Transverse colon (tissue), 4 donors: ENCODE results near the gene MAP4K2. TPM values are rescaled to one million over a fixed set of nuclear protein-coding genes. Genes with fewer than 3 reads are reported as not detected.
"Not testable (repeated sequence)": the region's sequence is repeated elsewhere in the genome, so short reads cannot be mapped to it uniquely, and the experiment has no call there.

Experiments
- DNase-seq: peaks from one replicate; pipeline ENCODE4 v3.0.0-alpha.2; 2019
- H3K27ac ChIP-seq, 4 donors: fragments of 200-600 bp; sonication (generic); 2 replicates each; pipeline ENCODE4 v1.5.1; 2016 to 2018; ENCODE audit warnings: inconsistent platforms in 4 of 4
- H3K27me3 ChIP-seq: fragments of 200-600 bp; sonication (generic); 2 replicates; pipeline ENCODE4 v1.5.1; 2017; ENCODE audit warnings: inconsistent platforms
- H3K36me3 ChIP-seq, 4 donors: fragments of 200-600 bp; sonication (generic); 2 replicates each; pipeline ENCODE4 v1.5.1; 2017 to 2019; ENCODE audit warnings: inconsistent platforms in 4 of 4
- H3K4me1 ChIP-seq, 4 donors: fragments of 200-600 bp; sonication (generic); 2 replicates each; pipeline ENCODE4 v1.5.1; 2017 to 2020; ENCODE audit warnings: inconsistent platforms in 4 of 4
- H3K4me3 ChIP-seq, 4 donors: fragments of 200-600 bp; sonication (generic); 1 replicate in 1 of 4; 2 replicates in 3 of 4; pipeline versions ENCODE4 v1.5.1 to v1.6.1; 2017 to 2019; ENCODE audit warnings: inconsistent platforms in 4 of 4
- H3K9me3 ChIP-seq, 2 donors: fragments of 200-600 bp; sonication (generic); 2 replicates each; pipeline ENCODE4 v1.5.1; 2017 to 2019; ENCODE audit warnings: inconsistent platforms in 2 of 2
- EP300 ChIP-seq: sonication (generic); formaldehyde crosslinking; IDR thresholded peaks from one replicate; pipeline ENCODE4 v1.6.1; 2017; ENCODE audit warnings: antibody characterized with exemption, low read depth
- POLR2A ChIP-seq: fragments of 450-650 bp; IDR thresholded peaks from one replicate; pipeline ENCODE4 v1.6.1; 2016; ENCODE audit warnings: antibody characterized with exemption, mild to moderate bottlenecking, moderate library complexity
- POLR2AphosphoS5 ChIP-seq, 3 donors: sonication (generic); formaldehyde crosslinking; IDR thresholded peaks; one replicate each; pipeline ENCODE4 v1.6.1; 2016; ENCODE audit warnings: antibody characterized with exemption in 3 of 3
- WGBS, 2 donors: methylation state at CpG; one replicate each; pipeline ENCODE4 v1.1.5; 2018; ENCODE audit warnings: low coverage in 1 of 2; 5-methylcytosine and 5-hydroxymethylcytosine counted together
- in situ Hi-C, 4 donors: fragments of 200-750 bp; cut with MboI; loops; one replicate each; pipeline versions ENCODE4 v1.15.0 to v1.15.1; 2017; ENCODE audit warnings: low sequenced_read_pairs in 3 of 4, low pct_ligation_motif_present in 1 of 4, low pct_unique_long_range_greater_than_20kb in 1 of 4
- intact Hi-C: fragments of 100-400 bp; cut with DNase I; formaldehyde crosslinking; loops from one replicate; pipeline ENCODE4 v1.15.1; 2023; ENCODE audit warnings: low total_unique reads
- total RNA-seq, 4 donors: library from RNA; depleted of rRNA; stranded (reverse); fragments of >200 nt; gene quantifications; one replicate each; pipeline ENCODE4 v1.1.0, GENCODE V29; 2016
- TF ChIP-seq, protein P1 (sequence below), 5 experiments: fragments of 200-600 bp in 3 of 5; fragments of 450-650 bp in 2 of 5; sonication (generic) in 3 of 5; IDR thresholded peaks; 1 replicate in 2 of 5; 2 replicates in 3 of 5; pipeline ENCODE4 v1.5.1; 2016 to 2017; ENCODE audit warnings: antibody characterized with exemption in 5 of 5, inconsistent platforms in 3 of 5, mild to moderate bottlenecking in 2 of 5, moderate library complexity in 1 of 5

MAP4K2 gene
- total RNA-seq, 4 donors from 2014 or later: 10.1 to 369 (median 90.9) TPM

DNA sequence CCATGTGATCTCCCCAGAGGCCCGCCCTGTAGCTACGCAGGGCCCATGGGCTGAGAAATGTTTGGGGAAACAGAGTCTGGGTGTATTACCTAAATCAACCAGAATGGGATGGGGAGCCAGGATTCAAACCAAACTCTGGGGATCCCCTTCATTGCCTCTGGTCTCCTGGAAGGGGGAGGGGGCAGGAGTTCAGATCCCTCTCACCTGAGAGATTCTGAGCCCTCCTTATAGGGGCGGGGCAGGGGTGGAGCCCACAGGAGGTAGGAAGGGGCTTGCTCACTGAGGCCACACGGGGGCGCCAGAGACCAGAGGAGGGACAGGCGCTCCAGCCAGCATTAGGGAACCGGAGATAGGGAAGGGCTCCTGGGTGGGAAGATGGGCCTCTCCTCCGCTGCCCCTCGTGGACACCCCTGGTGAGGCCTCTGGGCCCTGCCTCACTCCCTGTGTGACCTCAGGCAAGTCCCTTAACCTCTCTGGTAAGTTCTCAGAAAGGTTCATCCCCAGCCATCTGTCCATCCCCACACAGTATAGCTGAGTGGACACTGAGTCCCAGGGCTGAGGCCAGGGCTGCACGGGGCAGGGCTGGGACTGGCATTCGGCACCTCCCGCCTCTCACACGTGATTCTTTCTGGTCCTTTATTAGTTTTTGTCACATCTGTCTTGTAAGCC is 44.1 kb upstream of the MAP4K2 start:
- Histone ChIP-seq H3K4me1 (peaks cover 29 to 64% (median 41%) of the 10 kb centered on the region in 4 donors), H3K9me3 (no peaks in the 10 kb centered on the region), H3K36me3 (no peaks in the 10 kb centered on the region), H3K4me3 (no peak overlapping the region), H3K27me3 (no peaks in the 10 kb centered on the region), H3K27ac (peak overlapping the region; percentile 7 to 95 (median 80))
- TF ChIP-seq, protein P1, sequence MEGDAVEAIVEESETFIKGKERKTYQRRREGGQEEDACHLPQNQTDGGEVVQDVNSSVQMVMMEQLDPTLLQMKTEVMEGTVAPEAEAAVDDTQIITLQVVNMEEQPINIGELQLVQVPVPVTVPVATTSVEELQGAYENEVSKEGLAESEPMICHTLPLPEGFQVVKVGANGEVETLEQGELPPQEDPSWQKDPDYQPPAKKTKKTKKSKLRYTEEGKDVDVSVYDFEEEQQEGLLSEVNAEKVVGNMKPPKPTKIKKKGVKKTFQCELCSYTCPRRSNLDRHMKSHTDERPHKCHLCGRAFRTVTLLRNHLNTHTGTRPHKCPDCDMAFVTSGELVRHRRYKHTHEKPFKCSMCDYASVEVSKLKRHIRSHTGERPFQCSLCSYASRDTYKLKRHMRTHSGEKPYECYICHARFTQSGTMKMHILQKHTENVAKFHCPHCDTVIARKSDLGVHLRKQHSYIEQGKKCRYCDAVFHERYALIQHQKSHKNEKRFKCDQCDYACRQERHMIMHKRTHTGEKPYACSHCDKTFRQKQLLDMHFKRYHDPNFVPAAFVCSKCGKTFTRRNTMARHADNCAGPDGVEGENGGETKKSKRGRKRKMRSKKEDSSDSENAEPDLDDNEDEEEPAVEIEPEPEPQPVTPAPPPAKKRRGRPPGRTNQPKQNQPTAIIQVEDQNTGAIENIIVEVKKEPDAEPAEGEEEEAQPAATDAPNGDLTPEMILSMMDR (IDR thresholded peaks at IDR 0.05): peak; percentile 96 to 99 (median 98)
- TF ChIP-seq POLR2AphosphoS5 (IDR thresholded peaks at IDR 0.05) (peak in 1 of 3 donors; percentile 48), POLR2A (no peak), EP300 (no peak)
- in situ Hi-C loops (loop anchor here (5.0 to 10.0 kb wide), 3 partner anchors 35 to 48 kb away; no protein-coding TSS in a partner anchor), intact Hi-C loops (loop anchor here (5.0 kb wide), 1 partner anchor 50 kb away; no protein-coding TSS in a partner anchor)
- WGBS, 2 donors: 18 to 90% methylated on average over 2 to 13 of the region's 13 CpGs
- DNase-seq: peak; percentile 96

DNA sequence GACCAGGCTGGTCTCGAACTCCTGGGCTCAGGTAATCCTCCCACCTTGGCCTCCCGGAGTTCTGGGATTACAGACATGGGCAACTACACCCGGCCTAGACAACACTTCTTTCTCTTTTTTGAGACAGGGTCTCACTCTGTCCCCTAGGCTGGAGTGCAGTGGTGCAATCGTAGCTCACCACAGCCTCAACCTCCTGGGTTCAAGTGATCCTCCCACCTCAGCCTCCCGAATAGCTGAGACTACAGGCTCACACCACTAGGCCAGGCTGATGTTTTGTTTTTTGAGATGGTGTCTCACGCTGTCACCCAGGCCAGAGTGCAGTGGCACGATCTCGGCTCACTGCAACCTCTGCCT is 42.7 kb upstream of the MAP4K2 start:
- intact Hi-C loops (loop anchor here (5.0 kb wide), 1 partner anchor 52 kb away; no protein-coding TSS in a partner anchor), in situ Hi-C loops (loop anchor here (5.0 to 10.0 kb wide), 3 partner anchors 37 to 49 kb away; no protein-coding TSS in a partner anchor)
- H3K9me3 ChIP-seq, H3K27me3 ChIP-seq, H3K36me3 ChIP-seq, DNase-seq, H3K4me3 ChIP-seq: not testable (repeated sequence)
- WGBS, 2 donors: 81% methylated on average over 8 of the region's 8 CpGs; no CpG with 5 or more reads in 1 of the 2 donors
- peak overlapping the region in 3 of 4 donors; percentile 1 to 90 (median 89) for H3K27ac ChIP-seq
- peaks cover 29 to 55% (median 38%) of the 10 kb centered on the region in 4 donors for H3K4me1 ChIP-seq

DNA sequence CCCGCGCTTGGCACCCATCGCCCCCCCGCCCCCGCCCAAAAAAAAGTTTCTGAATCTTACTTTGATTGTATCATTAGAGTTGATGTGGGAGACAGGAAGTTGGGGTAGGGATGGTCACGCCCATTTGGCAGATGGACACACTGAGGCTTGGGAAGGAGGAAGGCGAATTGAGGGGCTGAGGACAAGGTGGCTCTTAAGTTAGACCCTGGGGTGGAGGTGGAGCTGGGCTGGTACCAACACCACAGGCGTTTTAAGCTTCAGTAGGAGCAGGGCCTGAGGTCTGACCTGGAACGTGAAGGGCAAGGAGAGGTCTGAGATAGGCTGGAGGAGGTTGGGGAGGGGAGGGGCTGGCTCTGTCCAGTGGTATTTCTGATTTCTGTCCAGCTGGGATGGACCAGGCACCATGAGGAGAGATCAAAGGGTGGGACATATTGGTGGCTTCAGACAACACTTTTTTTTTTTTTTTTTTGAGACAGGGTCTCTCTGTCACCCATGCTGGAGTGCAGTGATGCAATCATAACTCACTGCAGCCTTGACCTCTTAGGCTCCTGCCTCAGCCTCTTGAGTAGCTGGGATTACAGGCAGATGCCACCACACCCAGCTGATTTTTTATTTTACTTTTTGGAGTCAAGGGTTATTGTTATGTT is 42.2 kb upstream of the MAP4K2 start:
- in situ Hi-C loops: loop anchor here (5.0 to 10.0 kb wide), 3 partner anchors 37 to 50 kb away; no protein-coding TSS in a partner anchor
- H3K27ac ChIP-seq: peak overlapping the region; percentile 75 to 90 (median 88)
- peaks cover 27 to 50% (median 37%) of the 10 kb centered on the region in 4 donors for H3K4me1 ChIP-seq
- intact Hi-C loops: loop anchor here (5.0 kb wide), 1 partner anchor 52 kb away; no protein-coding TSS in a partner anchor
- peak; percentile 39 for DNase-seq
- no peak for TF ChIP-seq POLR2AphosphoS5 (IDR thresholded peaks at IDR 0.05)
- TF ChIP-seq, protein P1 (IDR thresholded peaks at IDR 0.05): no peak
- TF ChIP-seq EP300: no peak
- TF ChIP-seq POLR2A: no peak
- H3K4me3 ChIP-seq: peak overlapping the region in 3 of 4 donors; percentile 44 to 66 (median 64)
- no peaks in the 10 kb centered on the region for H3K36me3 ChIP-seq
- no peaks in the 10 kb centered on the region for H3K9me3 ChIP-seq
- H3K27me3 ChIP-seq: no peaks in the 10 kb centered on the region
- WGBS, 2 donors: 25 to 30% methylated on average over 2 to 9 of the region's 9 CpGs

DNA sequence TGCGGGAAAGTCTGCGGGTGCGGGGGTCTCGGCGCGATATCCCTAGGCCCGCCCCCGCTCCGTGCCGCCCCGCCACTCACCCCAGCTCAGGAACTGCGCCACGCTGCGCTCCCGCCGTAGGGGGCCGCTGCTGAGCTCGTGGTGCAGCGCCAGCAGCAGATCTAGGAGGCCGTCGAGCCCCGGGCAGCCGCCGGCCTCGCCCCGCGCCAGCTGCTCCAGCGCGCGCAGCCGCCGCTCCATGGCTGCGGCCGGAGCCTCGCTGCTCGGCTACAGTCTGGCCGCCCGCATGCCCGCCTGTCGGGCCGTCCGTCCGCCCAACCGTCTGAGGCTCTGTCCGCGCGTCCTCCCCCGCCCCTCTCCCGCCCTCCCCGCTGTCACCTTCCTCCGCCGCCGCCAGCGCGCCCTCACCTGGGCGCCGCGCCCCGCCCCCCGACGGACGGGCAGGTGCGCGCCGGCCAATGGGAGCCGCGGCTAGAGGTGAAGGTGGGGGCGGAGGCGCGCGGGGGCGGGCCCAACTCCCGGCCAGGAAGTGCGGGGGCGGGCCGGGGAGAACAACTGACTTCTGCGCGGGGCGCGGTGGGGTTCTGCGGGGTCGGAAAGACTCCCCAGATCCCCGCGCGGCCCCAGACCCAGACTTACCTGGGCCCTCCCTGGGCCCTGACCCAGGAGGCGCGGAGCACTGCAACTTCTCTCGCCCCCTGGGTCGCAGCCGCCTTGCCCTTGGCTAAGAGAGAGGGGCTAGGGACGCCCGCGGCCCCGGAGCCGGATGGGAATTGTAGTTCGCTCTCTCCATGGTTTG is 41.5 kb upstream of the MAP4K2 start, which contains the start of gene CDC42BPG:
TSS of gene CDC42BPG (minus strand) at position 324 of the 799 bp plus-strand sequence. CDS start at position 240, 84 bp downstream.
- Histone ChIP-seq H3K36me3 (no peaks in the 10 kb centered on the region), H3K4me1 (peaks cover 21 to 43% (median 31%) of the 10 kb centered on the region in 4 donors), H3K4me3 (peak within 1 kb of the TSS; percentile 16 to 66 (median 54)), H3K27ac (peak within 1 kb of the TSS; percentile 75 to 90 (median 88)), H3K9me3 (no peaks in the 10 kb centered on the region), H3K27me3 (no peaks in the 10 kb centered on the region)
- intact Hi-C loops (loop anchor here (5.0 kb wide), 1 partner anchor 53 kb away; no protein-coding TSS in a partner anchor), in situ Hi-C loops (loop anchor here (5.0 to 10.0 kb wide), 3 partner anchors 38 to 50 kb away; no protein-coding TSS in a partner anchor)
- 0 to 3% methylated on average over 4 to 14 of the region's 96 CpGs for WGBS, 2 donors
- DNase-seq: peak; percentile 91
- TF ChIP-seq POLR2A: peak; percentile 52
- TF ChIP-seq POLR2AphosphoS5 (IDR thresholded peaks at IDR 0.05): peak; percentile 12 to 64 (median 58)
- TF ChIP-seq, protein P1 (IDR thresholded peaks at IDR 0.05): peak; percentile 46 to 77 (median 61)
- TF ChIP-seq EP300: no peak
